GM12864 (cell line): ENCODE results near the gene SMIM35.

ENCODE experiments used
- DNase-seq: peaks from one replicate; pipeline ENCODE4 v3.0.0-alpha.2; 2011; ENCODE audit warnings: low read depth
- H3K4me3 ChIP-seq: 2 replicates; pipeline ENCODE4 v1.5.1; 2011; ENCODE audit warnings: mild to moderate bottlenecking, low read depth, low read length, control low read depth
- CTCF ChIP-seq: IDR thresholded peaks from 2 replicates; pipeline ENCODE4 v1.5.1; 2011; ENCODE audit warnings: low read depth, mild to moderate bottlenecking, moderate library complexity, low read length, control low read depth, inconsistent platforms; ENCODE audit errors: missing control alignments

SMIM35 gene

GRCh38 chr11:118007040-118007439 lies 79.7 kb downstream of the SMIM35 start:
- no peak for TF ChIP-seq CTCF
- no peak for DNase-seq
- H3K4me3 ChIP-seq: no peak overlapping the region

GRCh38 chr11:118006153-118006534 lies 80.6 kb downstream of the SMIM35 start:
- DNase-seq: no peak
- H3K4me3 ChIP-seq: no peak overlapping the region
- no peak for TF ChIP-seq CTCF

GRCh38 chr11:118005224-118006152 lies 81.3 kb downstream of the SMIM35 start:
- DNase-seq: no peak
- peak; percentile 14 for TF ChIP-seq CTCF
- H3K4me3 ChIP-seq: no peak overlapping the region

- TF ChIP-seq CTCF: no peak
- no peak overlapping the region for H3K4me3 ChIP-seq
- DNase-seq: no peak
These were observed 82.1 kb downstream of the SMIM35 start for GRCh38 chr11:118004543-118005223.

GRCh38 chr11:118003456-118003855 lies 83.3 kb downstream of the SMIM35 start:
- TF ChIP-seq CTCF: no peak
- H3K4me3 ChIP-seq: no peak overlapping the region
- no peak for DNase-seq

GRCh38 chr11:118002541-118003423 lies 84.0 kb downstream of the SMIM35 start:
- no peak for TF ChIP-seq CTCF
- no peak overlapping the region for H3K4me3 ChIP-seq
- no peak for DNase-seq
